ENCODE data around the gene GTPBP4.

GTPBP4 gene

DNA sequence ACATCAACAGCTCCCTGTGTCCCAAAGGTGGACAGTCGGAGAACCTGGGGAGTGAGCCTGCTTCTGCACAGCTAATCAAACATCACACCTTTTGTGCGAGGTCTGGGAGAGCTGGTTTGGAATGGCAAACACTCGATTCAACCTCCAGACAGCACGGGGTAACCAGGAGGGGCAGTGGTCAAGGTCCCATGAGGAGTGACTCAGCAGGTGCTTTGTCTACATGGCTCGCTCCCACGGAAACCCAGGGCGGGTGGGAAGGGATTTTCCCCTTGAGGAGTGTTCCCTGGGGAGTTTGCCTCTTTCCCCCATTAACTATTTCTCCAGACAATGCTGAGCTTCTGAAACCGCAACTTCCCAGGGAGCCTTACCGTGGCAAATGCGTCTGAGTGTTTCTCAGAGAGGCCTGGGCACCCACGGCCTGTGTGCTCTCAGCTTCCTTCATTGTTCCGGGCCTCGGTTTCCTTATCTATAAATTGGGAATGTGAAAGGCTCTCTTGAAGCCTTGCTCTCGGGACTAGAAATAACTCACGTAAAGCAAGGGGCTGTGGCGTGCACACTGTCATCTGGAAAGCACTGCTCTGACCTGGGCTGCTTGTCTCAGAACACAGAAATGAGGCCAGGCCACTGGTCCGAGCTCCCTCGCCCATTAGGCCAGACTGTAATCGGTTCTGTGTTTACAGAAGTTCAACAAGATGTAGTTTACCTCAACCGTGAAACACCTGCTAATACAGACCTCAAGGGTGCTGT, 14.0 kb upstream of the GTPBP4 start:
- TF ChIP-seq, protein P1, sequence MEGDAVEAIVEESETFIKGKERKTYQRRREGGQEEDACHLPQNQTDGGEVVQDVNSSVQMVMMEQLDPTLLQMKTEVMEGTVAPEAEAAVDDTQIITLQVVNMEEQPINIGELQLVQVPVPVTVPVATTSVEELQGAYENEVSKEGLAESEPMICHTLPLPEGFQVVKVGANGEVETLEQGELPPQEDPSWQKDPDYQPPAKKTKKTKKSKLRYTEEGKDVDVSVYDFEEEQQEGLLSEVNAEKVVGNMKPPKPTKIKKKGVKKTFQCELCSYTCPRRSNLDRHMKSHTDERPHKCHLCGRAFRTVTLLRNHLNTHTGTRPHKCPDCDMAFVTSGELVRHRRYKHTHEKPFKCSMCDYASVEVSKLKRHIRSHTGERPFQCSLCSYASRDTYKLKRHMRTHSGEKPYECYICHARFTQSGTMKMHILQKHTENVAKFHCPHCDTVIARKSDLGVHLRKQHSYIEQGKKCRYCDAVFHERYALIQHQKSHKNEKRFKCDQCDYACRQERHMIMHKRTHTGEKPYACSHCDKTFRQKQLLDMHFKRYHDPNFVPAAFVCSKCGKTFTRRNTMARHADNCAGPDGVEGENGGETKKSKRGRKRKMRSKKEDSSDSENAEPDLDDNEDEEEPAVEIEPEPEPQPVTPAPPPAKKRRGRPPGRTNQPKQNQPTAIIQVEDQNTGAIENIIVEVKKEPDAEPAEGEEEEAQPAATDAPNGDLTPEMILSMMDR (IDR thresholded peaks at IDR 0.05; ENCODE audit: low read depth, low read length, missing control alignments): no peak
- Histone ChIP-seq H3K27ac (no peak overlapping the region), H3K4me3 (ENCODE audit: low read depth, low read length) (no peak overlapping the region), H3K27me3 (replicated peaks) (no peaks in the 10 kb centered on the region), H3K36me3 (replicated peaks) (no peaks in the 10 kb centered on the region)
- DNase-seq: peak; percentile 73
- in situ Hi-C loops (cut with HindIII; ENCODE audit: low pct_ligation_motif_present, low sequenced_read_pairs): no loop called here

DNA sequence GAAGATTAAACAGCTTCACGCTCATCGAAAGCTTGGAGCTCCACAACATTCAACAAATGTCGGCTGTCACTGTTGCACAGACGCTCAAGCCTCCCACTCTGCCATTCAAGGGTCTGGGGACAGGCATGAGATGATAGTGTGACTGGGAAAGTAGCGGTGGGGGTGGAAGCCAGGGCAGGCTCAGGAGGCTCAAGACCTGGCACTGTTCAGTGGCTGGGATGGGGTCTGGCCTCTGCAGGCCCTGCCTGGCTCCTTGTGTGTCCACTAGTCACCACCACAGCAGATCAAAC, 13.5 kb upstream of the GTPBP4 start:
- H3K27ac ChIP-seq: no peak overlapping the region
- H3K4me3 ChIP-seq (ENCODE audit: low read depth, low read length): no peak overlapping the region
- TF ChIP-seq, protein P1 (IDR thresholded peaks at IDR 0.05; ENCODE audit: low read depth, low read length, missing control alignments): no peak
- in situ Hi-C loops (cut with HindIII; ENCODE audit: low pct_ligation_motif_present, low sequenced_read_pairs): no loop called here
- DNase-seq: no peak
- H3K27me3 ChIP-seq (replicated peaks): no peaks in the 10 kb centered on the region
- H3K36me3 ChIP-seq (replicated peaks): no peaks in the 10 kb centered on the region

DNA sequence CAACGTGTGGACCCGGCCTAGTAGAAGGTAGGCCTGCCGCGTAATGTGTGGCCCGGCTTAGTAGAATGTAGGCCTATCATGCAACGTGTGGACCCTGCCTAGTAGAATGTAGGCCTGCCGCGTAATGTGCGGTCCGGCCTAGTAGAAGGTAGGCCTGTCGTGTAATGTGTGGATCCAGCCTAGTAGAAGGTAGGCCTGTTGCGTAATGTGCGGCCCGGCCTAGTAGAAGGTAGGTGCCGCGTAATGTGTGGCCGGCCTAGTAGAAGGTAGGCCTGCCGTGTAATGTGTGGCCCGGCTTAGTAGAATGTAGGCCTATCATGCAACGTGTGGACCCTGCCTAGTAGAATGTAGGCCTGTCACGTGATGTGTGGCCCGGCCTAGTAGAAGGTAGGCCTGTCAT, 11.9 kb upstream of the GTPBP4 start:
- H3K36me3 ChIP-seq (replicated peaks): no peaks in the 10 kb centered on the region
- no peak overlapping the region for H3K27ac ChIP-seq
- no peak for DNase-seq
- TF ChIP-seq, protein P1 (IDR thresholded peaks at IDR 0.05; ENCODE audit: low read depth, low read length, missing control alignments): no peak
- H3K4me3 ChIP-seq (ENCODE audit: low read depth, low read length): no peak overlapping the region
- in situ Hi-C loops (cut with HindIII; ENCODE audit: low pct_ligation_motif_present, low sequenced_read_pairs): no loop called here
- H3K27me3 ChIP-seq (replicated peaks): no peaks in the 10 kb centered on the region

DNA sequence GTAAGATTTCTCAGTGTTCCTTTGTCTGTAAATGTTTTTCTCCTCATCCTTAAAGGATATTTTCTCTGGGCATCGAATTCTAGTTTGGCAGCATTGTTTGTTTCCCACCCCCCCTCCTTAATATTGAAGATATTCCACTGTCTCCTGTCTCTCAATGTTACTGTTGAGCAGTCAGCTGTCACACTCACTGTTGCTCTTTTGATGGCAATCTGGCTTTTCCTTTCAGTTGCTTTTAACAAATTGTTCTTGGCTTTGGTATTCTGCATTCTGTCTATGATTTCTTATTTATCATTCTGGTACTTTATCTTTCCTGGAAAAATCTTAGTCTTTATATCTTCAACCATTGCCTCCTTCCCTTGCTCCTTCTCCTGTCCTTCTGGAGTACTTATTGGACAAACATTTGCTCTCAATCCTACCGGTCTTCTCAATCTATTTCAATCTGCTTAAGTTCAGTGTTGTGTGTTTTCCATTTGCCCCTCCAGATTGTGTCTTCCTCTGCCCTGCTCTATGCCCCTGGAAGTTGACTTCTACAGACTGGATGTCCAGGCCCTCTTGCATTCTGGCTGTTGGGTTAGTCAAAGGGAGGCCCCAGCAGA, 9.3 kb upstream of the GTPBP4 start:
- Histone ChIP-seq H3K27ac (no peak overlapping the region), H3K27me3 (replicated peaks) (no peaks in the 10 kb centered on the region), H3K4me3 (ENCODE audit: low read depth, low read length) (no peak overlapping the region), H3K36me3 (replicated peaks) (no peaks in the 10 kb centered on the region)
- no peak for DNase-seq
- in situ Hi-C loops (cut with HindIII; ENCODE audit: low pct_ligation_motif_present, low sequenced_read_pairs): no loop called here
- TF ChIP-seq, protein P1 (IDR thresholded peaks at IDR 0.05; ENCODE audit: low read depth, low read length, missing control alignments): no peak

DNA sequence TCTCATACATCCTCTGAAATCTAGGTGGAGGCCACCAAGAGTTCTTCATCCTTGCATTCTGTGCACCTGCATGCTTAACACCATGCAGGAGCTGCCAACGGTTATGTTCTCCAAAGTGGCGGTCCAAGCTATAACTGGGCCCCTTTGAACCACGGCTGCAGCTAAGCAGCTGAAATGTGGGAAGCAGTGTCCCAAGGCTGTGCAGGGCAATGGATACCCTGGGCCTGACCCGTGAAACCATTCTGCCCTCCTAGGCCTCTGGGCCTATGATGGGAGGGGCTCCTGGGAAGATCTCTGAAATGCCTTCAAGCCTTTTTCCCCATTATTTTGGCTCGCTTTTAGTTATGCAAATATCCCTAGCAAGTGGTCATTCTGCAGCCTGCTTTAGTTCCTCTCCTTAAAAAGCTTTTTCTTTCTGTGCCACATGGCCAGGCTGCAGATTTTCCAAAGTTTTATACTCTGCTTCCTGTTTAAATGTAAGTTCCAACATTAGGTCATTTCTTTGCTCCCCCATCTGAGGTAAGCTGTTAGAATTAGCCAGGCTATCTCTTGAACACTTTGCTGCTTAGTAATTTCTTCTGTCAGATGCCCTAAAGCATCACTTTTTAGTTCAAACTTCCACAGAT, 7.7 kb upstream of the GTPBP4 start:
- H3K36me3 ChIP-seq (replicated peaks): no peaks in the 10 kb centered on the region
- DNase-seq: no peak
- TF ChIP-seq, protein P1 (IDR thresholded peaks at IDR 0.05; ENCODE audit: low read depth, low read length, missing control alignments): no peak
- in situ Hi-C loops (cut with HindIII; ENCODE audit: low pct_ligation_motif_present, low sequenced_read_pairs): no loop called here
- H3K27ac ChIP-seq: no peak overlapping the region
- no peaks in the 10 kb centered on the region for H3K27me3 ChIP-seq (replicated peaks)
- H3K4me3 ChIP-seq (ENCODE audit: low read depth, low read length): no peak overlapping the region
